Measurements from ENCODE around the gene SHE.
"Not testable (repeated sequence)": the region's sequence is repeated elsewhere in the genome, so short reads cannot be mapped to it uniquely, and the experiment has no call there.

The SHE gene

DNA sequence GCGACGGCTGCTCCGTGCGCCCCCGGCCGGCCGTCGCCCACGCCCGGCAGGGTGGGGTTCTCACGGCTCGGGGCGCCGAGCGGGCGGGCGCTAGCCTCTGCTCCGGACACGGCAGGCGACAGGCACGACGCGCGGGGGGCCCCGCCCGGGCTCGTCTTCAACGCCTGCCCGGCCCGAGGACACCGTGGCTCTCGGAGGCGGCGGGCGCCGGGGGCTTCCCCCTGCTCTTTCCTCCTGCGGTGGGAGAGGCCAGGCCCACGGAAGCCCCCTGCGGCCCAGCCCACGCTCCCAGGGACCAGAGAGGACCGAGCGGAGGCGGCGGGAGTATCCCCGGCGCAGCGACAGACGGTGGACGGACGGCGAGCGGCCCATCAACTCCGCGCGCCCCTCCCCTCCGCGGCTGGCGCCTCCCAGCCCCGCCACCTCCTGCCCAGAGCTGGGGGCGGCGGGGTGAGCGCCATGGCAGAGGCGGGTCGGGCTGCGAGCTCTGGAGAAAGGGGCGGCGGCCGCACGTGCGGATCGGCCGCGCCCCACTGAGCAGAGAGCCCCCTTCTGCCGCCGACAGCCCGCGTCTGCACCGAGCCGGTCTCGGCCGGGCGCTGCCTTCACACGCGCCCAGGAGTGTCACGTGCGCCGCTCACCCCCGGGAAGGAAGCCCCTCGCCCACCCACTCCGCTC, at the start of gene SHE, which contains the start of gene TDRD10:
TSS of gene SHE (minus strand) at position 347 of the 678 bp plus-strand sequence. CDS start 386 bp downstream, outside the sequence.
TSS of gene TDRD10 (plus strand) at position 154 of the 678 bp plus-strand sequence. CDS start 4,685 bp downstream, outside the sequence.
- no peak for DNase-seq (ENCODE audit: low read depth in 2 of 2)

DNA sequence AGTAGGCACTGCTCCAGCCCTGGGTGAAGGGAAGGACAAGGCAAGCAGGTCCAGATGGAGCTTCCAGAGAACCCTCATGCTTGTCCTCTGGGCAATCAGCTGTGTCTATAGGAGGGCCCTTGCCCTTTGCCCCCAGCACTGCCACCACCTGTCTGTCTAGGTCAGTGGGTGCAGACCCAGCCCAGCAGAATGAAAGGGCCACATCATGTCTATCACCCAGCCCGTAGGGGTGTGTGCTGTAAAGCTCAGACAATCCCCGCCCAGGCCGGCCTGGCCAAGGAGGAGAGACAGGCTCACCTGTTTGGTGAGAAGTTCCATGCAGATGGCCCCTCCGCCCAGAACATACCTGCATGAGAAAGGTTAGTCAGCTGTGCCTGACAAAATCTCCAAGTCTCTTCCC, 49.3 kb upstream of the SHE start:
- DNase-seq (ENCODE audit: low read depth in 2 of 2): no peak

GRCh38 chr1:154550657-154551056, 48.4 kb upstream of the SHE start:
- no peak for DNase-seq (ENCODE audit: low read depth in 2 of 2)

- no peak for DNase-seq (ENCODE audit: low read depth in 2 of 2)
Measured at GRCh38 chr1:154550070-154550469, 47.9 kb upstream of the SHE start.

GRCh38 chr1:154549202-154549770, 47.1 kb upstream of the SHE start:
- DNase-seq (ENCODE audit: low read depth in 2 of 2): no peak

GRCh38 chr1:154548028-154548427, 45.8 kb upstream of the SHE start:
- DNase-seq (ENCODE audit: low read depth in 2 of 2): no peak

- no peak for DNase-seq (ENCODE audit: low read depth in 2 of 2)
Measured at GRCh38 chr1:154547105-154547732, 45.0 kb upstream of the SHE start.

DNA sequence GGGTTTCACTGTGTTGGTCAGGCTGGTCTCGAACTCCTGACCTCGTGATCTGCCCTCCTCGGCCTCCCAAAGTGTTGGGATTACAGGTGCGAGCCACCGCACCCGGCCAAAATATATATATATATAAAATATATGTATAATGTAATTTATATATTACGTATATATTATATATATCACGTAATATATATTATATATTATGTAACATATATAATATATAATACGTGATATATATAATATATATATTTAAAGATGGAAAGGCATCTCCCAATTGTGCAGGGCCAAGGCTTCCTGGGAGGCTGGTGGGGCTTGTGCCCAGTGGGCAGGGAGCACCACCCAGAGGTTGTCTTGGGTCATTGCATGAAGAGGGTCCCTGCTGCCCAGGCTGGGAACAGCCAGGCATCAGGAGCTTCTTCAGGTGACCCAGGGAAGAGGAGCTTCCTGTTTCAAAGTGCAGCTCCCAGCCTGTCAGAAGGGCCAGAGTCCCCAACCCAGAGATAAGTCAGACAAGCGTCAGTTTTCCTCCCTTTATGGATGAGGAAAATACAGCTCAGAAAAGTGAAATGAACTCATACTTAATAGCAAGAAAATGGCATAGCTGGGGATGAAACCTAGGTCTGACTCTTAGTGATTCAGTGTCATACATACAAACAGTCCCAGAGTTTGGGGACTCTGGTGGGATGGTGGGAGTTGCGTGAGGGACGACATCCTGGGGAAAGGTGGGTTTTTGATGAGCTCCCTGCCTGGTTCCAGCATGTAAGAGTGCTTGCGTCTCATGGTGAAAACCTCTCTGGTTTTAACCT, 44.3 kb upstream of the SHE start:
- peak in 1 of 2 donors; percentile 13 for DNase-seq (ENCODE audit: low read depth in 2 of 2)

DNA sequence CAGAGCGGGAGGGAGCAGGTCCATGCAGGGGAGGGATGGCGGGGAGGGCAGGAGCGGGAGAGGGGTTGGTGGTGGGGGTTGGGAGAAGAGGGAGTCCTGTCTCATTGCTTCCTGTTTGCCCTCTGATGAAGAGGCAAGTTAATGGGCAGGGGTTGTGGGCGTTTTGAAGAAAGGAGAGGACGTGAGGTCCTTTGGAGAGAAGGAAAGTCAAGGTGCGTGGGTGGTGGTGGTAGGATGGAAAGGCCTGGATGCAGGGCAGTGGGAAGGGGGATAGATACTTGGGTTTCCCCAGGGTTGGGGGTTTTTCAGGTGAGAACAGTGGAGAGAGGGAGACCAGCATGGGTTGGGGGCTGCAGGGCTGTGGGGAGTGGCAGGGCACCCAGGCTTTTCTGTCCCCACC, 39.0 kb upstream of the SHE start:
- no peak for DNase-seq (ENCODE audit: low read depth in 2 of 2)

DNA sequence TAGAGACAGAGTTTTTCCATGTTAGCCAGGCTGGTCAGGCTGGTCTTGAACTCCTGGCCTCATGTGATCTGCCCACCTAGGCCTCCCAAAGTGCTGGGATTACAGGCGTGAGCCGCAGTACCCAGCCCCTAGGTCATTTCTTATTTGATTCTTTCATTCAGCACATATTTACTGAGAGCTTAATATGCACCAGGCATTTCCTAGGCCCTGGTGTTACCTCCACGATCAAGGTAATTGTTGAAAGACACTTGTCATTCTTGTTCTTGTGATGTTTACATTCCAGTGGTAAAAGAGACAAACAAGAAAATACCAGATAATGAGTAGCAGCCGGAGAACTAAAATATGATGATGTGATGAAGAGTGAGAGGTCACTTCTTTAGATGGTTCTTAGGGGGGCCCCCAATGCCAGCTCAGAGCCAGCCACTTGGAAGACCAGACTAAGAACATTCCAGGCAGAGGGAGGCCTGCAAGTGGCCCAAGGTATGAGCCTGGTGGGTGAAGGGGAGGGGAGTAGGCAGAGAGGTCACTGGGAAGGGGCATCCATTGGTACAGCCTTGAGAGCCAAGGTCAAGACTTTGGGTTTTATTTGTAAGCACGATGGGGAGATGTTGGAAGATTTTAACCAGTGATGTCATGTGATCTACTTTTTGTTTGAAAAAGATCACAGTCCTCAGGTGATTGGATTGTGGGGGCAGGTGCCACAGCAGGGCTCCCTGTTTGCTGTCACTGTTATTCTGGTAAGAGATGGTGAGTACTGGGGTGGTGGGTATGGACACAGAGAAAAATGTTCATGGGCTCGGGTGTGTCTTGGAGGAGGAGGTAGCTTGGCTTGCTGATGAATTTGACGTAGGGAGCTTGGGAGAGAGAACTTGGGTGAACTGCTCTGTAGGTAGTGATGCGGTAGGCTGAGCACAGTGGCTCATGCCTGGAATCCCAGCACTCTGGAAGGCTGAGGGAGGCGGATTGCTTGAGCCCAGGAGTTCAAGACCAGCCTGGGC, 37.6 kb upstream of the SHE start:
- no peak for DNase-seq (ENCODE audit: low read depth in 2 of 2)

DNA sequence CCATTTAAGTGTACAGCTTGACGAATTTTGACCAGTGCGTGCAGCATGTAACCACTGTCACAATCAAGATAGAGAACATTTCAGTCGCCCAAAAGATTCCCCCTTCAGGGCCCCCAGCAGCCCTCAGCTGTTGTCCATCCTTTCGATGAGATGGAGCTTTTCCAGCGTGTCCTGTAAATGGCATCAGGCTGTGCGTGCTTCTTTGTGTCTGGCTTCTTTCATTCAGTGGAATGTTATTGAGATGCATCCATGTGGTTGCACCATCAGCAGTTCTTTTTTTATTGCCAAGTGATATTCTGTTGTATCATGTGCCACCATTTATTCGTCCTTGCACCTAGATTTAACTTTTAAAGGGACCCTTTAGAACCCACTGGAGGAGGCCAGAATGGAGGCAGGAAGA, 34.4 kb upstream of the SHE start:
- no peak for DNase-seq (ENCODE audit: low read depth in 2 of 2)

DNA sequence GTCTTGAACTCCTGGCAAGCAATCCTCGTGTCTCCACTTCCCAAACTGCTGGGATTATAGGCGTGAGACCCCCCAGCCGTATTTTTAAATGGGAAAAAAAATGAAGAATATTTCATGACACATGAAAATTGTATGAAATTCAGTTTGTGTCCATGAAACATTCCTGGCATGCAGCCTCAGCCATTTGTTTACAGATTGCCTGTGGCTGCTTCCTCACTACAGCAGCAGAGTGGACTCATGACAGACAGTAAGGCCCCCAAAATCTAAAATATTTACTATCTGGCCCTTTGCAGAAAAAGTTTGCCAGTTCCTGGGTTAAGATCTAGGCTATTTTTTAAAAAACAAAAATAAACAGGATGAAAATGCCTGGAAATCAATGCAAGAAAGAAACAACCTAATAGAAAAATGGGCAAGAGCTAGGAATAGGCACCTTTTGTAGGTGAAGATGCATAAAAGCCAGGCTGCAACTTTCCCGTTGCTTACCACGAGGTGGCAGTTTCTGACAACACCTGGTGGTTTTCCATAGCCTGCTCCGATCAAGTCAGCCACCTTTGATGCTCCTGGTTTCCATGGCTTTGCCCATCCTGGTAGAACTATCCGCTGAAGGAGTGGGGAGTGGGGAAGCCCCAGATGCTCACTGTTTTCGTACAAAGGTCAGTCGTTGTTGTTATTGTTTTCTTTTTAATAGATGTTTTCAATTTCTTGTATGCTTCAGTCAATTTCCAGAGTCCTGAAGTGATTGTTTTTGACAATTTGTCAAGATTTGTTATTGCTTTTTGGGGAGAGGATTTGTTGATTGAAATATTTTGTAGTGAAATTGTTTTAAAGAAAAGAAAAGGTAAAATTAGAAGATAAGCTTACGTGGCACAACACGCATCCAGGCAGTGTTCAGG, 32.0 kb upstream of the SHE start:
- DNase-seq (ENCODE audit: low read depth in 2 of 2): no peak

GRCh38 chr1:154531950-154532349, 29.7 kb upstream of the SHE start:
- not testable (repeated sequence) for DNase-seq (ENCODE audit: low read depth in 2 of 2)

GRCh38 chr1:154529308-154529707, 27.1 kb upstream of the SHE start:
- no peak for DNase-seq (ENCODE audit: low read depth in 2 of 2)

DNA sequence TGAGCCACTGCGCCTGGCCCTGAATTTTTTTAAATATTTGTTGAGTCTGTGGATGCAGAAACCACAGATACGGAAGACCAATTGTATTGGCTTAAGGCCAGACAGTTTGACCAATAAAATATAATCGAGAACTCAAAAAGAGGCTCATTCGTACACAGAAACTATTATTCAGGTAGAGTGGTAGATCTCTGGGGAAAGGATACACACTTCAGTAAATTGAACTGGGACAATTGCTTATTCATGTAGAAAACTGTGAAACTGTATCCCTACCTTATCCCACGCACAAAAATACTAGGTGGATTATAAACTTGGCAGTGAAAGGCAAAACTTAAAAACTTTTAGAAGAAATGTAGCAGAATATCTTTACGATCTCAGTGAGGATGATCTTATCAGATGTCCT, 25.0 kb upstream of the SHE start:
- no peak for DNase-seq (ENCODE audit: low read depth in 2 of 2)

- DNase-seq (ENCODE audit: low read depth in 2 of 2): no peak
Measured at GRCh38 chr1:154524881-154525280, 22.7 kb upstream of the SHE start.

- DNase-seq (ENCODE audit: low read depth in 2 of 2): no peak
Measured at GRCh38 chr1:154521695-154522094, 19.5 kb upstream of the SHE start.

DNA sequence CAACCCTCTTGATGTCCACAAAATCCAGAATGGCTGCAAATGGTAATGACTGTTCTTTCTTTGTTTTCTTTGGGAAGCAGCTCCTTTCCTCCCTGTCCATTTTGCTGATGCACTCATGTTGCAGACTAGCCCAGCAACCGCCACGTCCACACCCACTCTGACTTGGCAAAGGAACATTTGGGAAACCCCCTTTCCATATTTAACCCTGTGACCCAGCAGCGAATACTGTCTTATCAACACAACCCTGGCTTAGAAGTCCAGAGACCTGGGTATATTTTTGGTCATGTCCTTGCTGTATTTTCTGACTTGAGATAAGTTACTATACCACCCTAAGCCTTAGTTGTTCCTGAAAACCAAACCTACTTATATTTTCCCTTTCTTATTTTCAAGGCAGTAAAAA, 18.1 kb upstream of the SHE start:
- no peak for DNase-seq (ENCODE audit: low read depth in 2 of 2)

- DNase-seq (ENCODE audit: low read depth in 2 of 2): no peak
Measured at GRCh38 chr1:154519591-154519991, 17.4 kb upstream of the SHE start.

- no peak for DNase-seq (ENCODE audit: low read depth in 2 of 2)
Measured at GRCh38 chr1:154517661-154518060, 15.4 kb upstream of the SHE start.
